C1 segment of cervical spinal cord (tissue), 14 donors: ENCODE data around the gene USH1C.

Source experiments
- DNase-seq, 14 donors: peaks; one replicate each; lab custom pipeline; 2025; lab: John Stamatoyannopoulos, UW

USH1C gene

DNA sequence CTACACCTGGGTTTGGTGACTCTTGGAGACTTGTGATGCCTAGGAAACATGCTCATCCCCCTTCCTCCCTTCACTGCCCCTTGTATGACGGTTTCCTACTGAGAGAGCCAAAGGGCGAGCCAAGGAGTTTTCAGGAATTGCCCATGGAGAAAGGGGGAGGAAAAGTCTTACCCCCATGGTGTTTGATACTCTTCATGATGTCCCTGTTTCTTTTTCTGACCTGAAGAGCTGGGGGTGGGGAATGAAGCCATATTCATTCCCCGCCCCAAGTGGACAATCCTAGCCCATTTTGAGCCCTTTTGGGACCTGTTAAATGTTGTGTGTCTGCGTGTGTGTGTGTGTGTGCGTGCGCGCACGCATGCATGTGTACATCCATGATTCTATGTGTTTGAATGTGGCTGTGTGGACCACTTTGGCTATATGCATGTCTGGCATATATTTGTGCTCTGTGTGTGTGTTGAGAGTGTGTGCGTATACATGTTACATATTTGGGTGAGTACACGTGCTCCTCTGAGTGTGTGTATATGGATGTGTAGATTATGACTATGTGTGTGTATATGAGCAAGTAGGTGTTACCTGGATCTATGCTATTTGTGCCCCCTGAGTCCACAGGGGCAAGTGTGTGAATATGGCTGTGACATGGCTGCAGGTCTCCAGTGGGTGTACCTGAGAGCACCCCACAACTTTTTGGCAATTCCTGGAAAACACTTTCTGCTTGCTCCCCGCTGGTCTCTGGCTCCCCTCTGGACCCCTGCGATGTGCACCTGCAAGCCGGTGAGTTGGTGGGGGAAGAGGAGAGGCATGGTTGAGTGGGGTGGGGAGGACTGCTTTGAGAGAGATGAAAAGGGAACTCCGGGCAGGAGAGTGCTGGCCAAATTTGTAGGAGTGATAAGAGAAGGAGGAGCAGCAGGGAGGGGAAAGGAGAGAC lies 27.5 kb upstream of the USH1C start:
- no peak for DNase-seq

DNA sequence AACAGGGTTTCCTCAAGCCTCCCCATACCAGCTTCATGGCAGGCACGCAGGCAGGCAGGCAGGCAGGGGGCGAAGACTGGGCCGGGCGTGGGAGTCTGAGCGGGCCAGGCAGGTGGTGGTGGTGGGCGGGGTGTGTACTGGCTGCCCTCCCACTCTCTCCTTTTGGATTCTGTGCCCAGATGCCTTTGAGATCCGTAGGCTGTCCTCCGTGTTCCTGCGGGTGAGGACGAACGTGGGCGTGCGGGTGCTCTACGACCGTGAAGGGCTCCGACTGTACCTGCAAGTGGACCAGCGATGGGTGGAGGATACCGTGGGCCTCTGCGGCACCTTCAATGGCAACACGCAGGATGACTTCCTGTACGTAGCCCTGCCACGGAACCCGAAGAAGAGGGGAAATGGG lies 25.8 kb upstream of the USH1C start:
- no peak for DNase-seq

- DNase-seq = no peak
Observed at GRCh38 chr11:17568944-17569343, 24.7 kb upstream of the USH1C start.

GRCh38 chr11:17564687-17565042 lies 20.4 kb upstream of the USH1C start:
- DNase-seq = no peak

DNA sequence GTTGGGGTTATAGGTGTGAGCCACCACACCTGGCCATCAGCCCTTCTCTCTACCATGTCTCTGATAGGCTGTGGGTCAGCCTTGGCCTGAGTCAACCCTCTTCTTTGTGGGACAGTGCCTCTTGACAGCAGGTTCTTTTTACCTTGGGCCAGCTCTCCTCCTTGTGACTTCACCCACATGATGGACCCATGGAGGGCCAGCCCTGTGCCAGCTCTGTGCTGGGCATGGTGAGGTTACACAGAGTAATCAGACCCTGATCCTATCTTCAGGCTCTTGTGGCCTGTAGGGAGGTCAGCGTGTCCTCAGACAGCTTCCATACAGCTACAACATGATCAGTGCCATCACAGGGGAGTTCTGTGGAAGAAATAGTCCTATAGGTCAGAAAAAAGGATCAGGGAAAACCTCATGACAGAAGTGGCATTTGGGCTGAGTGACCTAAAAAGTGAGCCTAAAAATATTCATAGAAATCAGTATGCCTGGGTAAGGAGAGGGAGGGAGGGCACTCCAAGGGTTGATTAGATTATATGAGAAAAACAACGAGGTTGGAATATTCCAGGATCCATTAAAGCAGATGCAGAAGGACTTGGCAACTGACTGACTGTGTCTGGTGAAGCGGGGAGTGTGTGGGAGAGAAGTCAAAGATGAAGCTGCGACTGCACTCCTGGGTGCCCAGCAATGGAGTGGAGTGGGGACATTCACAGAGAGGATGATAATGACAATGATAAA lies 19.9 kb upstream of the USH1C start:
- no peak for DNase-seq

DNA sequence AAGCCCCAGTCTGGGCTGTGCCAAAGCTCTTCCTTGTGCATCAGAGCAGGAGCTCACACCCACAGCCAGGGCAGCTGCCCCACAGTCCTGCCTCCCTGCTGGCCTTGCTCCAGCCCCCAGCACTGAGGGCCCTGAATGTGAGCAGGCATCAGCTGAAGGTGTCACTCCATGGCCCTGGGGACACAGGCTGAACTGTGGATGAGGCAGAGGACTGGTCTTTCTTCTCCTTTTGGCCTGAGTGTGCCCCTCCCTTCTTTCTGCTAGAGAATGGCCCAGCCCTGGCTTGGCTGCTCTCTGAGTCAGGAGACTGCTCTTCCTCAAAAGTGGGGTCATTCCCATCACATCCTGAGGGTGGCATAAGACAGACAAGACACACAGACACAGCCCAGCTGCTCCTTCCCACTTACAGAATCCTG lies 19.0 kb upstream of the USH1C start:
- no peak for DNase-seq

DNA sequence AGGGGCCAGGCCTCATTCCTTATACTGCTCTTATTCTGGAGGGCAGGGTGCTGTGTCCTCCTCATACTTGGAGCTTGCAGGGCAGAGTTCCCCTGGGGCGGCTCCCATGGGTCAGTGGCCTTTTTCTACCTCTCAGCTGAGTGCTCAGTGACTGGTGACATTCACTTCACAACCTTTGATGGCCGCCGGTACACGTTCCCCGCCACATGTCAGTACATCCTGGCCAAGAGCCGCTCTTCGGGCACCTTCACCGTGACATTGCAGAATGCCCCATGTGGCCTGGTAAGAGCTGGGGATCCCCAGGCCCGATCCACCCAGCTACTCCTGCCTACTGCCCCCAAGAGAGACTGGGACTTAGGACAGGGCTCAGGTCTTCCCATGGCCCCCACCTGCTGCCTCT lies 17.3 kb upstream of the USH1C start:
- DNase-seq = no peak

DNA sequence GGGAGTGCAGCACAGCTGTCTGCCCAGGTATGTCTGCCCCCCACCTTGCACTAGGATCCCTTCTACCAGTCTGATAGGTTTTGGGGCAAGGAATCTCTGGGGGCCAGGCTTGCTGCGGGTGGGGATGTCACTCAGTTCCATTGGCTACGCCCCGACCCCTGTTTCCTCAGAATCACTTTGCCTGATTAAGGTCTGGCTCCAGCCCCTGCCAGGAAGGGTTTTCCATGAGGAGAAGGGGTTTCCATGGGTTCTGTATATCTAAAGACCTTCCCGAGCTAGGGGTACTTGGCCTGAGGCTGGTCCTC lies 16.8 kb upstream of the USH1C start:
- DNase-seq = no peak

DNA sequence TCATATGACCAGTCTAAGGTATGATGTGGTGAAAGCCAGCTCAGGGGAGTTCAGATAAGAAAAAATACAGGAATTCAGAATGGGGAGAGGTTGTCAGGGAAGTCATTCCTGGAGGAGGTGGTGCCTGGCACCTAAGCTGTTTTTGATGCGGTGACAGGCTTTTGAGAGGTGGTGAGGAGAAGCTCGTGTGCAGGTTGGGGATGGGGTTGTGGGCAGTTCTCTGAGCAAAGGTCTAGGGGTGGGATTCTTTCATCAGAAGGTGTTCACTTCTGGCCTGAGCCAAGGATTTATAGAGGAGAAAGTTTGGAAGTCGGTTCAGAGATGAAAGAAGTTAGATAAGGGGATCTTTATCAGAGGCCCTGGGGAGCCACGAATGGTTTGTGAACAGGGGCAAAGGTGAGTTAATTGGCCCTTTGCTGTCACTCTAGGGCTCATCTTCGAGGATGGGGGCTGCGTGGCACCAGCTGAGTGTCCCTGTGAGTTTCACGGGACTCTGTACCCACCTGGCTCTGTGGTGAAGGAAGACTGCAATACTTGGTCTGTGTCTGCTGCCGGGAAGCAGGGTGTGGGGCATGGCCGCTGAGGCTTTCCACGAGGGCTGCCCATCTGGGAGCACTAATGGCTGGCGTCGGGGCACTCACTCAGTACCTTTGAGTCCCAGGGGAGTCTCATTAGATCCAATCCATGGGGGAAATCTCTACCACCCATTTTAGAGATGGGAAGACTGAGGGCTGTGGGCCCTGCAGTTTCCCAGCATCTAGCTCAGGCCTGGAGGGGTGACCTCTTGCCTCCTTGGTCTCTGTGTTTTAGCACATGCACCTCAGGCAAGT lies 16.3 kb upstream of the USH1C start:
- no peak for DNase-seq

GRCh38 chr11:17559341-17560087 lies 15.3 kb upstream of the USH1C start:
- DNase-seq = no peak

DNA sequence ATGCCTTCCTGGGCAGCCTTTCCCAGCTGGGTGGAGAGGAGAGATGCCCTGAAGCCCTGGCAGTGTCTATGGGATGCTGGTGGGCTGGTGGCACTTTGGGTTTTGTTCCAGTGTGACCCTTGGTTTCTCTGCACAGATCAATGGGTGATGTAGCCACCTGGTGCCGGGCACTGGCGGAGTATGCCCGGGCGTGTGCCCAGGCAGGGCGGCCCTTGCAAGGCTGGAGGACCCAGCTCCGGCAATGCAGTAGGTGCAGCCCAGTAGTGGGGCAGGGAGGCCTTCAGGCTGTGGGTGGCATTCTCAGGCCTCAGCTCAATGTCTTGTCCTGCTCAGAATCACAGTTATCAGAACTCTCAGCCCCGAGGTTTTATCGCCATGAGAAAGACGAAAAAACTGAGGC lies 14.7 kb upstream of the USH1C start:
- no peak for DNase-seq

DNA sequence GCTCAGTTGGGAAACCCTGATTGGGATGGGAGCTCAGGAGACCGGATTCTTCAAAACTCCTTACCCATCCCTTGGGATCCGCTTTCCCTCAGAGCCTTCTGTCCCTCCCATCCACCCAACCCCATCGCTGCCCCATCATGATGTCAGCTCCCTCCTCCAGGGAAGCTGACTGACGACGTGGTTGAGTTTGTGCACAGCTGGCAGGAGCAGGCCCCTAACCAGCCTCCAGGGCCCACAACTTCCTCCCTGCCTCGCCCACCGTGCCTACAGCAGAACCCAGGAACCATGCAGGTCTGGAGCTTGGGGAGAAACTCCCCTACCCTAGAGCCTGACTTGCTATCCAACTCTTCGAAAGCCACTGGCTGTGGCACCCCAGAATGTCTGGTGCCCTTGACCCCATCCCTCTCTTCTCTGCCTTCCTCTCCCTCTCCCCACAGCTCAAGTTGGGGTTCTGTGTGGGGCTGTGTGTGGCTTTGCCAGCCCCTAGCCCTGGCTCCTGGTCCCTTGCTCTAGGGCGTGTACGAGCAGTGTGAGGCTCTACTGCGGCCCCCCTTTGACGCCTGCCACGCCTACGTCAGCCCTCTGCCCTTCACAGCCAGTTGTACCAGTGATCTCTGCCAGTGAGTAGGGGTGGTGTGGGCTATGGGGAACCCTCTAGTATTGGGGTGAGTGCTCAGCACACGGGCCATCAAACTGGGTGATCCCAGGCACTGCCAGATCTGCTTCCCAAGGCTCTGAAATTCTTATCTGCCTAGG lies 14.0 kb upstream of the USH1C start:
- no peak for DNase-seq

DNA sequence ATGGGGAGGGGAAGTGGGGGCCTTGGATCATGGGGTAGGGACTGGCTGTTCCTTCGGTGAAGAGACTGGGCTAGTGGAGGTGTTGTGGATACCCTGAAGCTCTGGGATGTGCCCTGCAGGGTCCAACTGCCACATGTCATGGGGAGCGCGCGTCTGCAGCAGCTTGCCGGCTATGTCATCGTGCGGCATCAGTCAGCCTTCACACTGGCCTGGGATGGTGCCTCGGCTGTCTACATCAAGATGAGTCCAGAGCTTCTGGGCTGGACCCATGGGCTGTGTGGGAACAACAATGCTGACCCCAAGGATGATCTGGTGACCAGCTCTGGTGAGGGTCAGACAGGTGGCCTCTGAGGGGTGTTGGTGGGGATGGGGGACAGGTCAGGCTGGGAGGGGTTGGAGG lies 12.8 kb upstream of the USH1C start:
- DNase-seq = no peak

GRCh38 chr11:17554487-17554886 lies 10.3 kb upstream of the USH1C start:
- no peak for DNase-seq

GRCh38 chr11:17553249-17553546 lies 9.0 kb upstream of the USH1C start:
- no peak for DNase-seq

- no peak for DNase-seq
Observed at GRCh38 chr11:17552392-17553248, 8.4 kb upstream of the USH1C start.

- DNase-seq = no peak
Observed at GRCh38 chr11:17552041-17552355, 7.8 kb upstream of the USH1C start.

DNA sequence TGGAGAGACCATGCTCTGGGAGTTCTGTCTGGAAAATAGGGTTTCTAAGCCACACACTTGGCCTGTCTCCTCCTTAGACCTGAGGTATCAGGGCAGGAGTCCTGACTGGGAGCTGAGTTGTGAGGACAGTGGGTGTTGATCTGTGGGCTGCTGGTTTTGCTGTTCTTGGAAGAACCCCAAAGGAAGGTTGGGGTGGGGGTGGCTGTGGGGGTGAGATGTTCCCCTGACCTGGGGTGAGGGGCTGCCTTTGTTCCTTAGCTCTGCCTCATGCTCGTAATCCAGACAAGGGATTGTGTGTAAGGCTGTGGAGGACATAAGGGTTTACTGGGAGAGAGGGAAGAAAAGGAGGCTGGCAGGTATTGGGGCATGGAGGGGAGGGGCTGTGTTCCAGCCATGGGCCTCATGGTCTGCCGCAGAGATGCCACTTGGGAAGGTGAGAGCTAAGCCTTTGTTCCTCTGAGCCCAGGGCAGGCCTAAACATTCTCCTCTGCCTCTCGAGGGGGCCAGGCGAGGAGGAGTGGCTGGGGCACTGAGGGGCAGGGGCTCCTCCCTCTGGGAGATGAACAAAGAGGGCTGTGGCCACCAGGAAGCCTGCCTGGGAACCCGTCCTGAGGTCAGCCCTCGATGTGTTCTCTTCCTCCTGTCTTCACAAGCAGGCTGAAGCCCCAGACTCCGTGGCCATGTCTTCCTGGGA lies 7.3 kb upstream of the USH1C start:
- DNase-seq = no peak

DNA sequence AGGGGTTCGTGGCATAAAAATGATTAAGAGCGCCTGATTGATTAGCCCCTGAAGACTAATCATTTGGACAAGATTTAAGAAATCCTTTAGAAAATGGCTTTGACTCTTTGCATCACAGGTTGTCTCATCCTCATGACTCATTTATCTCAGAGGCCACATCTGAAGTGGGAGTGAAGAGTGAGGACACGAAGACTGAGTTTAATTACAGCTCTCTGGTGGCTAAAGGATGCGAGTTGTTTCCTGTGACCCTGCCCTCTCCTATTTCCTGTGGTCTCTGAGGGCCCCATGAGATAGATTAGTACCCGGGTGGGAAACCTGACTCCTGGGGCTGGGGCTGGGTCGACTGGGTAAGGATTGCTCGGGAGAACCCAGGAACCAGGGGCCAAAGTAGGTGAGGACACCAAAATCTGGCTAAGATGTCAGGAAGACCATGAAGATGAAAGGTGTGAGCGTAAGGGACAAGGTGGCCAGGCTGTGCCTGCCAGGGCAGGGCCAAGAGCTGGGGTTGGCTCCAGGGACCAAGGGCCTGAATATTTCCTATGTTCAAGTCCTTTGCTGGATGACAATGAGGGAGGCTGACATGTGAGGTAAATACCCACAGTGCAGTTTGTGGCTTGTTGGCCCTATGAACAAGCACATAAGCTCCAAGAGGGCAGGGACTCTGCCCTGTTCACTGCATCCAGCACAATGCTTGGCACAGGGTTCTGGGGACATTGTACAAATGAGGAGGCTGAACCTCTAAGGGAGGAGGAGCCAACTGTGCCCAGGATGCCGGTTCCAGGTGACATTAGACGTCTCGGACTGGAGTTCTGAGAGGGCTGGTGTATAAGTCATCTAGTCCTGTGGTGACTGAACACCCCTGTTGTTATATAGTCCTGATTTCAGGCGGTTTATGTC lies 6.5 kb upstream of the USH1C start:
- no peak for DNase-seq
